NK-92 treated with Interleukin-12 subunit alpha and Interleukin-12 subunit beta, amount 100 ng/mL, for 24 hours (cell line): ENCODE results near the gene ADAMTS17.
A peak's percentile ranks its signal among the peaks of the same experiment; 100 is the strongest.

Source experiments
- DNase-seq: peaks from one replicate; lab custom pipeline; 2025; lab: John Stamatoyannopoulos, UW

Gene ADAMTS17

DNA sequence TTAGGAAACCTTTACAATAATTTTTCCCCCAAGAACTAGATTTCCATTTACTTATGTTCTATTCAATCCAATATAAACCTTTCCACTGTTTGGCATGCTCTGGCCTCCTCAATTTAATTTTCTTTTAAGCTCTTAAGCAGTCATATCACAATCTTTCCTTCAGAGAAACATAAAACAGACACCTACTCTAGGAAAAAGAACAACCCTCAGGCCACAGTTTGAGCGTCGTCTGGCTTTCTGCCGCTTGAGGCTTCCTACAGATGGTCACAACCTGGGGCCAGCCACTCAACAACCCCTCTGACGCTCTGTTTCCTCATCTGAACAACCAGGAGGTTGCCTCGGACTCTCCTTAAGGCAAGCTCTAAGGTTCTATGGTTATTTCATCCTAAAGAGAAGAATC lies 143.3 kb downstream of the ADAMTS17 start:
- DNase-seq = no peak

DNA sequence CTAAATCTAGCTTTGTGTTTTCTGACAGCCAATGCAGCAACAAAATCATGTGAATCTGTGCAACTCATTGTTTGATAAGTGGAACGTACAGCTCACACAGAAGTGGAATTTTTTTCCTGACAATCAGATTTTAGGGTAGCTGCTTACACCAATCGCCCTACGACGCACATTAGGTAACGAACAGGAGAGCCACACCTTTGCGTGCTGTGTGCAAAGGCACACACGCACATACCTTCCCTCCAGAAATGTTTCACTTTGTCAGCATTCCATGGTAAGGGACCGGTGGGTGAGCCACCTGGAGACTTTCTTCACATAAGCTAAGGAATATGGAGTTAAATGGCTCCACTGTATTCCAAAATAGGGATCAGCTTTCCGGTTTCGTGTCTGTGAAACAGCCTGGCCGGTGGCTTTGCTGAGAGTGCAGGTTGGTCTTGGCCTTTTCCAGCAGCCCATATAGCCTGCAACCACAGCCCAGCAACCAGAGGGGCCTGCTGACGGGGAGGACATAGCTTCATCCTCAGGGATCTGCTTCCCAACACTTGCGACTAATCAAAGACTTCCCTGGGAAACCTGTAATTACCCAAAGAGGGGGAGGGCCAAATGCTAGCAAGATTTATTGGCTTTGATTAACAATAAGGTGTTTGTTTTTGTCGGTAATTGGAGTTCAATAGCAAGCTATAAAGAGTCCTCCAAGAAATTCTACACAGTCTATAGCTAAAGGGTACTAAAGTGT lies 145.3 kb downstream of the ADAMTS17 start:
- no peak for DNase-seq

DNA sequence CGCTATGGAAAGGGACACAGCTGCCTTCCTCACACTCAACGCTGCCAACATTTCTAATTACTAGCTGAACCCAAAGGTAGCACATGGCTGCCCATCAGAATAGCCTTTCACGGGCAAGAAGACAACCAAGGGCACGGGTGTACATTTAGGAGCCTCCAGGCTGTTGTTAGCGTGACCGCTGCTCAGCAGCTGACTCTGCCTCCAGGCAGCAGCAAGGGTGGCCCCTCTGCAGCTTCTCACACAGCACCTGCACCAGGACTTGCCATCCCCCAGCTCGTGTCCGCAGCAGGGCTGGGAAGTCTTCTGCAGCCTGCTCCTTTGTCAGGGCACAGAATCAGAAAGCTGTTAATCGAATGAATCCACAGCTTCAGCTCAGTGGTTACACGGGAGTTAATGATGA lies 146.8 kb downstream of the ADAMTS17 start:
- no peak for DNase-seq

DNA sequence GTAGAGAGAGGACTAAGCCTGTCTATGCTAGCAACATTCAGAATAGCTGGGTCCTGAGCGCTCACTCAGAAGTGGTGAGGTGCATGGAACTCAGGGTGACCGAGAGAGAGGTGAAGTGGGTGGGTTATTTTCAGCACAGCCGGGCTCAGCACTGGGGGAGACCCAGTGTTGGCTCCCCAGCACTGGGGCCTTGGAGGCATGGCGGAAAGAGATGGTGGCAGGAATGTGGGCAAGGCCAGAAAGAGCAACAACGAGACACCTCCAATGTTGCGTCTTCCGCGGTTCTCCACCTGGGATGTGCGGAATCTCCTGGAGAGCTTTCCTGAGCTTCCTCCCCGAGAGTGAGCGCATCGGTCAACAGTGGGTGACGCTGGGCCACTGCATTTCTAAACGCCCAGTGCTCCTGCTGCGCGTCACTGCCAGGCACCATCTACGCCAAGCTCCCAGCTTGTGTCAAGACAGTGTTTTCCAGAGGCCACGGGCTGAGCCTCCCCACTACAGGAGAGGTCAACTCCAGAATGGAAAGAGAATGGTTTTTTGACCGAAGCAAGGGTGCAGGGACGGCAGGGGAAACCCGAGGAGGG lies 148.4 kb downstream of the ADAMTS17 start:
- no peak for DNase-seq

DNA sequence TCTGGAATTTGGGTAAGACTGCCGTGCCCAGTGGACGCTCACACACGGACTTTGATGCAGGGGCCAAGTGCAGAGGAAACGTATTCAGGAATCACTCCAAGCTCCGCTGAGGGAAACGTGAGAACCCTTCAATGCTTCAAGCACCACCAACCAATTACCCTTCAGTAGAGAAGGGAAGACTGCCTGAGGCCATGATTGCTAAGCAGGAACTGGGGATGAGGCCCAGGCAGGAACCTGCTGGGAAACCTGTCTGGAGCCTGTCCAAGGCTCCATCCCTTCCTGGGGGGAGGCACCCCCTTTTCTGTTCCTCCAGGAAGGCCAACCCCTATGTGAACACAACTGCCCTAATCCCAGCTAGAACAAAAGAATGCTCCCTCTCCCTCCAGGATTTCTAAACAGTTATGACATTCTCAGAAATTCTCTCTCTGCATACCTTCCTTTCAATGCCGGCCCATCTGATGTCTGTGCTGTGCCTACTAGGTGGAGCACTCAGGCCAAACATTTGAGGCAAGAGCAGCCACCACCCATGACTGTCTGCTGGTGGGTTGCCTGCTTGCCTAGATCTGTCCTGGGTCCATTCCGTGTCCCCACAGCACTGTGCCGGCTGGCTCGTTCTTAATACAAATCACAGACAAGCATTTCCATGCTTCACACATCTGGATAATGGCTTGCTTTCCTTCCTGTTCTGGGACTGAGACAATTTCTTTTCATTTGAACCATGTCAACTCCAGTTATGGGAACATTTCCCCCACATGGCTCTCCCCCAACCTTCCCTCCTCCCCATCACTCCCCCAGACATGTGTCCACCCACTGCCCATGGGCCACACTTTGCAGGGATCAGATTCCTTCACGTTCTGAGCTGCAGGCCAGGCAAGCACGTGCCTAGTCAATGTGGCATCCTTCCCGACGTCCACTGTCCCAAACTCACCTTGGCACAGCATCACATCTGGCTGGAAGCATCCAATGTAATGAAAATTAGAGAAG lies 149.4 kb downstream of the ADAMTS17 start:
- DNase-seq = no peak

DNA sequence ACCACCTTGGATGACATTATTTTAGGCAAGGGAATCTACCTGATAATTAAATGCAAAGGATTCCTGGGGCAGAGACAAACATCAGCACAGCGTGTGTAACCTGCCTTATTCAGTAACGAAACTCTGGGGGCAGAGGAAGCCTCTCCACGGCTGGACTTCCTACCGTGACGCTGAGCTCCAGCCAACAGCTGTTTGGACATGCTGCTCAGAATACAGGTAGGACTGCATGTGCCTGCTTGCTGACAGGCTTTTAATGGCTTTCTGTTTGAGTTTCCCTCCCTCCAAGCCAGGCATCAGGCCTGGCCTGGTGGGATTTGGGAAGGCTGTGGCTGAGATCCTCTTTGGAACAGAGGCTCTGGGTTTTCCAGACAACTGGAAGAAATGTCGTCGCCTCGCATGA lies 150.6 kb downstream of the ADAMTS17 start:
- DNase-seq = no peak

GRCh38 chr15:100190675-100191074 lies 151.1 kb downstream of the ADAMTS17 start:
- no peak for DNase-seq

- peak; percentile 40 for DNase-seq
These were observed 151.9 kb downstream of the ADAMTS17 start for GRCh38 chr15:100189849-100190248.

GRCh38 chr15:100189319-100189718 lies 152.5 kb downstream of the ADAMTS17 start:
- no peak for DNase-seq

DNA sequence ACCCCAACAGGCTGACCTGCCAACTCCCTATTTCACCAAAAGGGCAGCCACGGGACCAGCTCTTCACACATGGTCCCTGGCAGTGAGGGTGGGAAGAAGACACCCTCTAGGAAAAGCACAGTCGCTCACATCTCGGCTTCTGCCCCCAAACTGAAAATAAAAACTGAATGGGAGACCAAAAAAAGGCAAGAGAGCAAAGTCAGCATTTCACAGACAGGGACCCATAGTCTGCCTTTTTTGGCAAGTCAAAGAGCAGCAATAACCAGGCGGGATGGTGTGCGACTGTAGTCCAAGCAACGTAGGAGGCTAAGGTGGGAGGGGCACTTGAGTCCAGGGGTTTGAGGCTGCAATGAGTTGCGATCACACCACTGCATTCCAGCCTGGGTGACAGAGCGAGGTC lies 154.1 kb downstream of the ADAMTS17 start:
- DNase-seq = no peak

GRCh38 chr15:100186960-100187359 lies 154.8 kb downstream of the ADAMTS17 start:
- DNase-seq = no peak

DNA sequence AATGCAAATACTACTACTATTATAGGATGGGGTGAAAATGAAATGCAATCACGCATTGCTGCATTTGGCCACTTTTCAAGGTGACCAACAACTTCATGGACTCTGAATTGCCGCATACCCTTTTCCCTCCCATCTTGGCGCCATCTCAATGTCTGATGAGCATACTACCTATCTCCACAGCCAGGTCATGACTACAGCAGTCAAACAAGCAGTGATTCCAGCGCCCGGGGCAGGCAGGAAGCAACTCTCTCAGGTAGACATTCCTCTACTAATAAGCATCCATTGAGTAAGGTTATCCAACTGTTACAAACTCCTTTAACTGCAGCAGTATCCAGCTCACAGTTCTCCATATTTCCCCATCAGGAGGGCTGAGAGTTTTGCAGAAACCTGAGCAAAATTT lies 155.4 kb downstream of the ADAMTS17 start:
- DNase-seq = no peak

- no peak for DNase-seq
These were observed 157.8 kb downstream of the ADAMTS17 start for GRCh38 chr15:100183921-100184495.

GRCh38 chr15:100180921-100181320 lies 160.9 kb downstream of the ADAMTS17 start:
- DNase-seq = no peak

DNA sequence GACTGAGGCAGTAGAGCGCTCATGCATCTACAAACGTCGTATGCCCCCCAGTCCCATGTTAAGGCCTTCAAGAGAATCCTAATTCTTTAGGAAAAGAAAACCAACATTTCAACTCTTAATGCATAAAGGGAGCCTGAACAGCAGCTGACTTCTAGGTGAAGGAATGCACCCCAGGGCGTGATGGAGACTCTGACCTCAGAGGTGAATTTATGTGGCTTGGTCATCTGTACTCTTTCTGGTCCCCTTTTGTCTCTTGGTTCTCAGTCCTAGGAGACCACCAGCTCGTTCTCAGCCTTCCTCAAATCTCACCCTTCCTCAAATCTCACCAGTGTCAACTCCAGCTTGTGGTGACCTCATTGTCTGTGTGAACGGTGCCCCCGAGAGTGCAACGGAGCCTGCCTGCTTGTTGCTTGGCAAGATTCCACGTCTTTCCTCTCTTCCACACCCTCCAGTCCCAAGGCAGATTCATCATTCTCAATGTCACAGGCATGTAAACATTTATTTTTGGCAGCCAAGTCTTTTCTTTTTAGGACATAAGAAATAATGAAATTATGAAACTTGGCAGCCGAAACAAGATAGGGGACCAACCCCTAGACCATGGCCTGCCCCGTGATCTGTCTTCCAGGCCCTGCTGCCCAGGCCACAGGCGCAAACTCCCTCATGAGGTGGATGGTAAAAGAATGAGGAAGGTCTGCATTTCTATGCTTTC lies 166.2 kb downstream of the ADAMTS17 start:
- no peak for DNase-seq

- no peak for DNase-seq
These were observed 166.9 kb downstream of the ADAMTS17 start for GRCh38 chr15:100174904-100175275.

- no peak for DNase-seq
These were observed 167.4 kb downstream of the ADAMTS17 start for GRCh38 chr15:100174159-100174903.

DNA sequence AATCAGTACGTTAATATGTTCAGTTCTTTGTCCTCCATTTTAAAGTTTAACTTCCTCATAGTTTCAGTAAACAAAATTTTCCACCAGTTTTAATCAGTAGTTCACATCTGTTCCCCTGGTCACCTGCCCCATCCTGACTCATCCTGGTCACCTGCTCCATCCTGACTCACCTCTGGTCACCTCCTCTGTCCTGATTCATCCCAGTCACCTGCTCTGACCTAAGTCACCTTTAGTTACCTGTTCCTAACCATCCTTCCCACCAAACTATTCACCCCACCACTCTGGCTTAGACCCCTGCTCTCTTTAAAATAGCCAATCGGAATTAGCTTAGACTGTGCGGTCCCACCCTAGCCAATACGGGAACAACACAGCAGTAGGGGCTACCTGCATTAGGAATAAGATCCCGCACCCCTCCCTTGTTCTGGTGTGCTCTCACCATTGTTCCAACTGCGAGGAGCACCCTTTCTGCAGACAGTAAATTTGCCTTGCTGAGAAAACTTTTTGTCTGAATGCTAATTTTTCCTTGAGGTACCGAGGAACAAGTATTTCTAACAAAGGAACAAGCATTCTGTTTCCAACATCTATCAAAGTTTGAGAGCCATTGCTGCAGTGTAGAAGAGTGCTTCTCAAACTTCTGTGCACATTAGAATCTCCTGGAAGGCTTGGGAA lies 169.3 kb downstream of the ADAMTS17 start:
- no peak for DNase-seq

DNA sequence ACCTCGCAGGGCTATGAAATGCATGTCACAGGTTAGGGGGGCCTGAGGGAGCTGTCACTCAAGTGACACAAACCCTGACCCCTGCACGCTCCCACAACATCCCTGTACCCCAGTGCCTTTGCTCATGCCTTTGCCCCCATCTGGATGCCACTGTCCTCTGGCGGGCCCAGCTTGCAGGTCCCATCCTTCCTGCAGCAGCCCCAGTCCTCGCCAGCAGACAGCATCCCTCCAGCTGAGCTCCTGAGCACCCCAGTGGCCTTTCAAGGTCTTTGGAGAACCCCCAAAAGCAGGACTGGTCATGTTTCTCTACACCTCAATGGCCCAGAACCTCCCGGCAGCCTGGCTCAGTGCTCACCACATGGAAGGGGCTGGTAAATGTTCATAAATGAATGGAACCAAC lies 170.4 kb downstream of the ADAMTS17 start:
- DNase-seq = no peak
